Endothelial cell of umbilical vein (primary cell): ENCODE results near the gene UQCRFS1. TPM values are rescaled to one million over a fixed set of nuclear protein-coding genes. Genes with fewer than 3 reads are reported as not detected.

Experiments
- BruUV-seq: library from RNA; stranded (reverse); fragments of 400-500 nt; replicated peaks from 2 replicates; lab custom pipeline; 2021; lab: Mats Ljungman, UMichigan
- CTCF ChIA-PET: fragments of 300-600, 350-600 bp; sonication (Branson Sonifier 250); formaldehyde crosslinking; loops from one replicate; lab custom pipeline; 2021; ENCODE audit warnings: antibody characterized with exemption, inconsistent platforms; lab: Charles Lee
- POLR2A ChIA-PET: fragments of 300-600, 350-600 bp; sonication (Branson Sonifier 250); formaldehyde crosslinking; loops from one replicate; lab custom pipeline; 2021; ENCODE audit warnings: antibody characterized with exemption, inconsistent platforms; lab: Charles Lee
- DNase-seq: peaks from one replicate; pipeline ENCODE4 v3.0.0-alpha.2; 2011; ENCODE audit warnings: low read depth, low spot score
- FAIRE-seq: peaks from 2 replicates; lab custom pipeline; 2011; peaks lifted over from hg19 to GRCh38; lab: Jason Lieb, UNC
- H2AFZ ChIP-seq: 2 replicates; pipeline ENCODE4 v1.6.0; 2012; ENCODE audit warnings: low read depth, low read length, control low read depth, inconsistent platforms
- H3K27ac ChIP-seq: 2 replicates; pipeline ENCODE4 v1.5.1; 2011; ENCODE audit warnings: low read depth, mild to moderate bottlenecking, control low read depth, low read length, moderate library complexity; ENCODE audit not compliant: insufficient read depth
- H3K27me3 ChIP-seq, 2 experiments: 2 replicates each; pipeline versions ENCODE4 v1.6.0 to v1.6.1; 2011; ENCODE audit warnings: low read length in 2 of 2, mixed read lengths in 1 of 2; ENCODE audit not compliant: control insufficient read depth in 2 of 2, insufficient read depth in 2 of 2
- H3K36me3 ChIP-seq, 2 experiments: 2 replicates in 1 of 2; 3 replicates in 1 of 2; pipeline ENCODE4 v1.5.1; 2011; ENCODE audit warnings: low read length in 2 of 2, mild to moderate bottlenecking in 1 of 2, moderate library complexity in 1 of 2; ENCODE audit not compliant: control insufficient read depth in 2 of 2, insufficient read depth in 2 of 2; ENCODE audit errors: extremely low read depth in 1 of 2
- H3K4me1 ChIP-seq: 3 replicates; pipeline ENCODE4 v1.5.1; 2011; ENCODE audit warnings: mild to moderate bottlenecking, low read length; ENCODE audit not compliant: control insufficient read depth, insufficient read depth; ENCODE audit errors: extremely low read depth
- H3K4me2 ChIP-seq: 2 replicates; pipeline ENCODE4 v1.6.1; 2011; ENCODE audit warnings: low read length, control low read depth, mixed read lengths; ENCODE audit not compliant: insufficient read depth
- H3K4me3 ChIP-seq, 3 experiments: fragments of 200-600 bp in 1 of 3; sonication (generic), shearing (Covaris generic) in 1 of 3; replicated peaks in 1 of 3; 2 replicates each; pipeline ENCODE4 v1.5.1; 2011 to 2016; ENCODE audit warnings: control low read depth in 3 of 3, low read length in 3 of 3, mild to moderate bottlenecking in 2 of 3, inconsistent platforms in 1 of 3, low read depth in 1 of 3, moderate library complexity in 1 of 3; ENCODE audit not compliant: insufficient read depth in 1 of 3
- H3K79me2 ChIP-seq: 2 replicates; pipeline ENCODE4 v1.6.0; 2012; ENCODE audit warnings: low read length, inconsistent platforms; ENCODE audit not compliant: control insufficient read depth, insufficient read depth
- H3K9ac ChIP-seq: replicated peaks from 2 replicates; pipeline ENCODE3; 2011; ENCODE audit warnings: low read length, control low read depth; ENCODE audit not compliant: insufficient read depth; ENCODE audit errors: extremely low read depth
- H3K9me1 ChIP-seq: replicated peaks from 3 replicates; pipeline ENCODE4 v1.6.0; 2011; ENCODE audit warnings: mild to moderate bottlenecking, low read length; ENCODE audit not compliant: control insufficient read depth, insufficient read depth; ENCODE audit errors: extremely low read depth
- H3K9me3 ChIP-seq: replicated peaks from 2 replicates; pipeline ENCODE4 v1.5.1; 2012; ENCODE audit warnings: low read length, inconsistent platforms; ENCODE audit not compliant: control insufficient read depth, insufficient read depth
- H4K20me1 ChIP-seq: replicated peaks from 2 replicates; pipeline ENCODE3; 2011; ENCODE audit warnings: mild to moderate bottlenecking, low read length; ENCODE audit not compliant: control insufficient read depth, insufficient read depth; ENCODE audit errors: extremely low read depth
- EZH2 ChIP-seq: IDR thresholded peaks from 2 replicates; pipeline ENCODE4 v1.6.1; 2012; ENCODE audit warnings: borderline replicate concordance, low read depth, mild to moderate bottlenecking, moderate library complexity, low read length, inconsistent platforms; ENCODE audit not compliant: severe bottlenecking
- FOS ChIP-seq: IDR thresholded peaks from 2 replicates; pipeline ENCODE4 v1.6.1; 2011; ENCODE audit warnings: mild to moderate bottlenecking, low read length, moderate library complexity, borderline replicate concordance; ENCODE audit not compliant: insufficient read depth
- JUN ChIP-seq: IDR thresholded peaks from 2 replicates; pipeline ENCODE4 v1.6.1; 2011; ENCODE audit warnings: borderline replicate concordance, low read depth; ENCODE audit not compliant: insufficient read length, insufficient read depth
- MYC ChIP-seq: IDR thresholded peaks from one replicate; pipeline ENCODE4 v1.6.1; 2011; ENCODE audit warnings: mild to moderate bottlenecking, low read depth, low read length
- POLR2AphosphoS5 ChIP-seq: IDR thresholded peaks from 2 replicates; pipeline ENCODE4 v1.6.1; 2012; ENCODE audit warnings: low read depth, mild to moderate bottlenecking, control low read depth, low read length, moderate library complexity; ENCODE audit not compliant: insufficient read depth
- dilution Hi-C: fragments of 300-500 bp; cut with MboI; formaldehyde crosslinking; loops from one replicate; pipeline ENCODE4 v1.15.0; 2019; ENCODE audit warnings: low sequenced_read_pairs; ENCODE audit not compliant: extremely low pct_ligation_motif_present
- intact Hi-C: fragments of 100-400 bp; cut with micrococcal nuclease; formaldehyde crosslinking; loops from one replicate; pipeline ENCODE4 v1.10.0; 2022
- polyA plus RNA-seq, 4 experiments: library from polyadenylated mRNA; depleted of rRNA in 3 of 4; stranded (reverse) in 3 of 4; unstranded in 1 of 4; fragments of >200 nt; gene quantifications; 2 replicates each; pipeline versions ENCODE4 v1.2.1 to v1.2.3, GENCODE V29; 2011 to 2012; ENCODE audit warnings: missing spikeins in 1 of 4
- total RNA-seq: library from RNA; stranded (reverse); gene quantifications from 2 replicates; pipeline ENCODE4 v1.2.3, GENCODE V29; 2021
- TF ChIP-seq, protein P1 (sequence below): IDR thresholded peaks from 2 replicates; pipeline ENCODE4 v1.6.1; 2011; ENCODE audit not compliant: insufficient read depth, insufficient read length

UQCRFS1 gene
- total and polyA plus RNA-seq, 2 donors (not counting 3 experiments of a cell fraction or from before 2014, with no cell fraction given): 28.2 to 33.8 TPM

DNA sequence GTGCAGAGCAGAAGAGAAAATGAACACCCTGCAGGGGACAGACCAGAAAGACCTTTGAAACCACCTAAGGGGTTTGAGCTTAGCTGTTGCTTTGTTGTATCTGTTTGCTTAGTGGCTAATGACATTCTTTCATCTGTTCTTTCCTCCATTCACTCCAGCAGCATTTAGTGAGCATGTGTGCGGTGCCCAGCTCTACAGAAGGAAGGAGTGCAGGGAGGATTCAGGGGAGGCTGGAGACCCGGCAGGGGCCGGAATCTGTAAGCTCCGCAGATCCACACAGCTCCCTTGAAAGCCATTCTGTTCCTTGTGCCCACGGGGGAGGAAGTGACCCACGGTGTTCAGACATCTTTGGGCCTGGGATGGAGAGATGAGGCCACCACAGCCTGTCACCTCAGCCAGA is 27.5 kb downstream of the UQCRFS1 start:
- no peak overlapping the region for H3K4me3 ChIP-seq
- no peaks in the 10 kb centered on the region for H3K79me2 ChIP-seq
- no peak overlapping the region for H3K9ac ChIP-seq
- no peaks in the 10 kb centered on the region for H3K4me1 ChIP-seq
- H3K9me3 ChIP-seq: peaks cover 3% of the 10 kb centered on the region
- no peak overlapping the region for H3K4me2 ChIP-seq
- CTCF ChIA-PET: no interaction called here
- no peaks in the 10 kb centered on the region for H3K9me1 ChIP-seq
- no peaks in the 10 kb centered on the region for H4K20me1 ChIP-seq
- dilution Hi-C loops: no loop called here
- H3K27ac ChIP-seq: no peak overlapping the region
- H3K36me3 ChIP-seq: no peaks in the 10 kb centered on the region
- no peak for DNase-seq
- FAIRE-seq: no peak
- H3K27me3 ChIP-seq: no peaks in the 10 kb centered on the region
- BruUV-seq: no TSS peak
- intact Hi-C loops: no loop called here
- POLR2A ChIA-PET: no interaction called here
- no peak overlapping the region for H2AFZ ChIP-seq
- TF ChIP-seq EZH2 (no peak), FOS (no peak), POLR2AphosphoS5 (no peak), JUN (no peak)

DNA sequence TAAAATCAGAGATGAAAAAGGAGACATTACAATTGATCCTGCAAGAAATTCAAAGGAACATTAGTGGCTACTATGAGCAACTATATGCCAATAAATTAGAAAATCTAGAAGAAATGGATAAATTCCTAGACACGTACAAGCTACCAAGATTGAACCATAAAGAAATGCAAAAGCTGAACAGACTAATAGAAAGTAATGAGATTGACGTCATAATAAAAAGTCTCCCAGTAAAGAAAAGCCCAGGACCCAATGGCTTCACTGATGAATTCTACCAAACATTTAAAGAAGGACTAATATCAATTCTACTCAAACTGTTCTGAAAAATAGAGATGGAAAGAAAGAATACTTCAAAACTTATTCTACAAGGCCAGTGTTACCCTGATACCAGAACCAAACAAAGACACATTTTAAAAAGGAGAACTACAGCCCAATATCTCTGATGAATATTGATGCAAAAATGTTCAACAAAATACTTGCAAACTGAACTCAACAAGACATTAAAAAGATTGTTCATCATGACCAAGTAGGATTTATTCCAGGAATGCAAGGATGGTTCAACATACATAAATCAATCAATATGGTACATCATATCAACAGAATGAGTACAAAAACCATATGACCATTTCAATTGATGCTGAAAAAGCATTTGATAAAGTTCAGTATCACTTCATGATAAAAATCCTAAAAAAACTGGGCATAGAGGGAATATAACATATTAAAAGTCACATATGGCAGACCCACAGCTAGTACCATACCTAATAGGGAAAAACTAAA is 35.8 kb downstream of the UQCRFS1 start:
- Histone ChIP-seq H3K9me1 (no peaks in the 10 kb centered on the region), H3K79me2 (no peaks in the 10 kb centered on the region), H3K27ac (no peak overlapping the region), H3K36me3 (no peaks in the 10 kb centered on the region), H3K9me3 (peaks cover 3% of the 10 kb centered on the region), H3K4me3 (no peak overlapping the region), H3K4me2 (no peak overlapping the region), H2AFZ (no peak overlapping the region), H3K9ac (no peak overlapping the region), H3K4me1 (no peaks in the 10 kb centered on the region), H3K27me3 (no peaks in the 10 kb centered on the region), H4K20me1 (no peaks in the 10 kb centered on the region)
- no peak for FAIRE-seq
- TF ChIP-seq MYC (no peak), JUN (no peak)
- TF ChIP-seq, protein P1, sequence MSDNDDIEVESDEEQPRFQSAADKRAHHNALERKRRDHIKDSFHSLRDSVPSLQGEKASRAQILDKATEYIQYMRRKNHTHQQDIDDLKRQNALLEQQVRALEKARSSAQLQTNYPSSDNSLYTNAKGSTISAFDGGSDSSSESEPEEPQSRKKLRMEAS: no peak
- DNase-seq: no peak
- no TSS peak for BruUV-seq
- dilution Hi-C loops (no loop called here), intact Hi-C loops (no loop called here)
- ChIA-PET CTCF (no interaction called here), POLR2A (no interaction called here)
